ENCODE data around the gene CDC42EP4.

The CDC42EP4 gene, protein sequence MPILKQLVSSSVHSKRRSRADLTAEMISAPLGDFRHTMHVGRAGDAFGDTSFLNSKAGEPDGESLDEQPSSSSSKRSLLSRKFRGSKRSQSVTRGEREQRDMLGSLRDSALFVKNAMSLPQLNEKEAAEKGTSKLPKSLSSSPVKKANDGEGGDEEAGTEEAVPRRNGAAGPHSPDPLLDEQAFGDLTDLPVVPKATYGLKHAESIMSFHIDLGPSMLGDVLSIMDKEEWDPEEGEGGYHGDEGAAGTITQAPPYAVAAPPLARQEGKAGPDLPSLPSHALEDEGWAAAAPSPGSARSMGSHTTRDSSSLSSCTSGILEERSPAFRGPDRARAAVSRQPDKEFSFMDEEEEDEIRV

GRCh38 chr17:73311781-73312641, at the start of gene CDC42EP4:
Gene CDC42EP4 (minus strand): TSS chr17:73312001. CDS start chr17:73286500, 25,501 bp downstream.
- peak; percentile 85 to 86 for DNase-seq

DNA sequence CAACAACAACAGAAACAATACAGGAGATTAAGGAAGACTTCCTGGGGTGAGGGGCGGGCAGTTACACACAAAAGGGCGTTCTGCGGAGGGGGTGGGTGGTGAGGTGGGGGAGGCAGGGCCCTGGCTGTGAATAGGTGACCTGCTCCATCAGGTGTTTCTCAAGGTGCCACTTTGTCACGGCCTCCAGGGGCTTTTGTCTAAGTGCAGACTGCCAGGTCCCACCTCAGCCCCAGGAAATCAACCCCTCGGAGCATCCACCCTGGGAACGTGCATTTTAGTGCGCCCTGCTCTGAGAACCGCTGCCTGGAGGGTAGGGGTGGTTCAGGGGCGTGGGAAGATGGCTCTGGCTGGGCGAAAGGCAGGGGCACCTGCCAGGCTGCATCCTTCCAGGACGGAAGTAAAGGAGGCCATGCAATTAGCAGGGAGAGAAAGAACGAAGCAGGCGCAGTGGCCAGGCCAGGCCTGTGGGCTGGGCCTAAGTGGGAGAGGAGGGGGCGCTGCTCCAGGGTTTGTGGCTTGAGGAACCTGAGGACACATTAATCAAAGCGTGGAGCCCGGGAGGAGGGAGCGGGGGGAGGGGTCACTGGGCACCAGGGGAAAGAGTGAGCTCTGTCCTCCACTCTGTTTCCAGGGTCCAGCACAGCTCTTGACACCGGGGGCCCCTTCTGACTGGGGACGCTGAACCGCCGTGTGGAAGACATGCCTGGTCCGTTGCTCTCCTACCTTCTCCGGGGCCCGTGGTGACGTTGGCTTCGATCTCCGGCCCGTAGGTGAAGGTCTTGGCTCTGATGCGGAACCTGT, 49.4 kb upstream of the CDC42EP4 start:
- DNase-seq, result no peak

DNA sequence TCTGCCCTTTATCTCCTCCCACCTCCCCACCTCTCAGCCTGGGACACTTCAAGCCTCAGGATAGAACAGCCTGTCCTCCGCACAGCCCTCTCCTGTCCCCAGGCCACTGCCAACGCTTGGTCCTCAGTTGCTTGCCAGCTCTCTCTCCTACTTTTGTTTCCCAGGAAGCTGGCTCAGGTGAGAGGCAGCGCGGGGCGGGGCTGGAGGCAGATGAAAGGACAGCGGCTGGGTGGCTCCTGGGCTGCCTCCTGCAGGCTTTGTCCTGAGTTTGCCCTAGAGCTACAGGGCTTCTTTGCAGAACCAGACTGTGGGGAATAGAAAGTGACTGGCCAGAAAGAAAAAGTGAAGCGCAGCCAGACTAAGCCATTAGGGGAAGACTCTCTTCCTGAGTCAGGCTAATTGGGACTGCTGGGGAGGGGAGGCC, 48.2 kb upstream of the CDC42EP4 start:
- DNase-seq, result no peak

GRCh38 chr17:73359352-73359751, 47.6 kb upstream of the CDC42EP4 start:
- no peak for DNase-seq

- no peak for DNase-seq
These were observed 46.9 kb upstream of the CDC42EP4 start for GRCh38 chr17:73358668-73359067.

- DNase-seq, result no peak
These were observed 46.2 kb upstream of the CDC42EP4 start for GRCh38 chr17:73357981-73358380.

DNA sequence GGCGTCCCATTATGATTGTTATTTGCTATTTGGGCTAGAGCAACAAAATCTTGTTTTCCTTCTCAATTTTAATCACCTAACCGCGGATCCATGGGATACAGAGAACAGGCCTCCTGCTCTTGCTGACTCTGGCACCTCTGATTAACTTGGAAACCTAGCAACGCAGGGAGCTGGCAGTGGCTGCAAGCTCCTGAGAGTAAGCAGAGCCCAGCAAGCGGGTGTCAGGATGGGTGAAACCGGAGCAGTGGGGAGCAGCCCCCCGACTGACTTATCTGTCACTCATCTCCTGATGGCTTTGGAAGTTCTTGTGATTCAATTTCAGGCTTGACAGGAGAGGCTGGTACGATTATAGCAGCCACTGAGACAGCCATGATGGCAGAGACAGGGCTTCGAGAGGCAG, 45.5 kb upstream of the CDC42EP4 start:
- no peak for DNase-seq

DNA sequence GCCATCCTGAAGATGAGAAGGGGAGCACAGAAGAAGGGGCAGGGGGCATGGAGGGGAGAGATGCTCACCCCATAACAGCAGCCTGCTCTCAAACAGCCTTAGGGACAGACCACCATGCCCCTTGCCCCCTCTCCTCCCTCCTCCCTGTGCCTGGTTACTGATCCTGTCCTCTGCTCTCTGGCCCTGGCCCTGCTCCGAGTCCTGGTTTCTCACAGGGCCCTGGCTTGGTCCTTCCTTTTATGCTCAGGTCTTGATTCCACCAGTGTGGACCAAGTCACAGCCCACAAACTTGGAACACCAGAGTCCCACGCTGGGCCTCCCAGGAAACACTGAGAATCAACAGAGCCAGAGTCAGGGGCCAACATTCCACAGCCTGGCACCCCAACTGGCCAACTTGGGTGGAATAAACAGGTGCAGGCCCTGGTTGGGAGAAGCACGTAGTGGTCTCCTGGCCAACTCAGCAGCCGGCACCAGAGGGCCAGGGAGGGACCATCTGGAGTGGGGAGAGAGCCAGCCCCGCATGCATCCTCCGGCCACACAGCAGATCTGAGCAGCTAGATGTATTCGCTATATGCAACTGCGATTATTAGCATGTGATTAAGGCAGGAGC, 44.9 kb upstream of the CDC42EP4 start:
- no peak for DNase-seq

DNA sequence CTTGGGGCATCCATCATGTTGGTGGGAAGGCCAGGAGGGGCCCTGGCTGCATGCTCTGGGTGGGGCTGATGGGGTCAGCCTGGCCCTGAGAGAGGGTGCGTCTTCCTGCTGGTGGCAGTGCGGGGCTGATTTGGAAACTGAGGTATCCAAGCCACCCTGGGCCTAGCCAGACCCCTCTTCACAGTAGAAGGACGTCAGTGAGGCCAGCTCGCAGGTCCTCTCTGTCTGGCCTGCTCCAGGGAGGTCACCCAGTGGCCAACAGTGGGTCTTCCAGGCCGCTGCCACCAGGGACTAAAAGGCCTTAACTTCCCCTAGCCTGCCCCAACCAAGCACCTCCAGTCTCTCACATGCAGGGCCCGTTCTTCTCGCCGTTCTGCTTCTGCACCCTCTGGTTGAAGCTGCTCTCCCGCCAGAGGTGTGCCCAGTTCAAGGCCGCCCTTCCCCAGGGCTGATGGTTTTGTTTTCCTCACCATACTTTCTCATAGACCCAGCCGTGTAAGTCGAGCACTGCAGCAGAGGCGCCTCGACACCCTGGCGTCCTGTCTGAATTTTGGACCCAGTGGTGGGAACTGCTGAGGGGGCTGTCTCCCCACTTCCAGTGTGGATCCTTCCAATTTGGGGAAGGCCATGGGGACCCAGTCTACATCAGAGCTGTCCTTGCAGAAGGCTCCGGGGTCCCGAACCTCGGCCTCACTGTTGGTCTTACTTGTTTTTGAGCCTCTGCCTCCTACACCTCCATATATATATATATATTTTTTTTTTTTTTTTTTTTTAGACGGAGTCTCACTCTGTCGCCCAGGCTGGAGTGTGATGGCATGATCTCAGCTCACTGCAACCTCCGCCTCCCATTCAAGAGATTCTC, 42.9 kb upstream of the CDC42EP4 start:
- no peak for DNase-seq

DNA sequence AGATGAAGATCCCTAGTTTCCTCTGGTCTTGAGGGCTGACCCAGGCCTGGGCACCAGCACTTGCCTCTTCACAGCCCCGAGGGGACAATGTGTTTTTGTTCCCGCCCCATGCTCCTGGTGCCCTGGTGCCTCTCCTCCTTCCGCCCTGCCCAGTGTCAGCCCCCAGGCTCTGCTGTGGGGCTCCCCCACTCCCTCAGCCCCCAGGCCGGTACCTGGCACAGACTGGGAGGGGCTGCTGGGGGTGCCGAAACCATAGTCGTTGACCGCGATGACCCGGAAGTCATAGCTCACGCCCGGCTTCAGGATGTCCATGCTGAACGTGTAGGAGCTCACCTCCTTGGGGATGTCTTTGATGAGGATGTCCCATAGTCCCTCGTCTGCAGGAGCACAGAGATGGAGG, 40.5 kb upstream of the CDC42EP4 start:
- no peak for DNase-seq

- DNase-seq, result no peak
These were observed 40.0 kb upstream of the CDC42EP4 start for GRCh38 chr17:73351764-73352163.

- DNase-seq, result no peak
These were observed 39.1 kb upstream of the CDC42EP4 start for GRCh38 chr17:73350864-73351263.

DNA sequence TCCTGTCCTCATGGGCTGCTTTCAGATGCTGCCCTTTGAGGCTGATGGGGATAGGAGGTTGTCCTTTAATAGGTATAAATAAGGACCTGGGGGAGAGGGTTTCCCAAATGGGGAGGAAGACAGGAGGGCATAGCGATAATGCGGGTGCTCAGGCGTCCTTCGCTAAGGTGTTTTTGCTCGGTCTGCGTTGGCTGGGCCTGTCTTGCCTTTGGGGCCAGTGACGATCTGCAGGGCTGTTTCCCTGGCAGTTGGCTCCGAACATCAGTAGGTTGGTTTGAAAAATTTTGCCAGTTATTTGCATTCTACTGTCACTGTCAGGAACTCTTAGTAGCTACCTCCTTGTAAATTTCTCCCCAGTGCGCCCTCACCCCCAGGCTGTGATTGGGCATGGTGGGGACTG, 37.8 kb upstream of the CDC42EP4 start:
- no peak for DNase-seq

DNA sequence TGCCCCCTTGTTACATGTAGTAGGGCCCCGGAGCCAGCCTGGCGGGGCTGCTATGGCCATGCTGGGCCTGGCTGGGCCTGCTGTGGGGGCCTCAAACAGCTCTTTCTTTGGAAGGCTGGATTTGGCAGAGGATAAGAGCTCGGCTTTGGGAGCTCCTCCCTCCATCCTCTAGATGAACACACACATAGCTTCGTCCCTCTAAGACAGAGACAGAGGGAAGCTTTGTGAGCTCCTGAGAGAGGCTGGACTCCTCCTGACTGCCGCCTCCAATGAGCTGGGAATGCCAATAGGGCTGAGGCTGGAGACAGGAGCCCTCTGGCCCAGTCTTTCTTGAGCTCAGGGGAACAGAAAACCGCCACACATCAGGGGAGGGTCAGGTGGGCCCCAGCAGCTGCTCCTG, 37.3 kb upstream of the CDC42EP4 start:
- no peak for DNase-seq

DNA sequence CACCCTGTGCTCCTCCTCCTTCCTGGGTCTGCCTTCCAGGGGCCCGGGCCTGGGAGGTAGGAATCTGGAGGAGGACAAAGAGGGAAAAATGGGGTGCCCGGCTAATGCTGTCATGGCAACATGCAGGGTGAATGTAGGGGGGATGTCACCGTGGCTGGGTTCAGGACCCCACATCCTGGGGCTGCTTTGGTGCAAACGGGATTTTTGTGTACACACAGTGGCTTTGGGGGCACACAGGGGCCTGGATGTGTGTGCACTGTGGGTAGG, 37.0 kb upstream of the CDC42EP4 start:
- no peak for DNase-seq

- DNase-seq, result no peak
These were observed 36.4 kb upstream of the CDC42EP4 start for GRCh38 chr17:73348018-73348828.

DNA sequence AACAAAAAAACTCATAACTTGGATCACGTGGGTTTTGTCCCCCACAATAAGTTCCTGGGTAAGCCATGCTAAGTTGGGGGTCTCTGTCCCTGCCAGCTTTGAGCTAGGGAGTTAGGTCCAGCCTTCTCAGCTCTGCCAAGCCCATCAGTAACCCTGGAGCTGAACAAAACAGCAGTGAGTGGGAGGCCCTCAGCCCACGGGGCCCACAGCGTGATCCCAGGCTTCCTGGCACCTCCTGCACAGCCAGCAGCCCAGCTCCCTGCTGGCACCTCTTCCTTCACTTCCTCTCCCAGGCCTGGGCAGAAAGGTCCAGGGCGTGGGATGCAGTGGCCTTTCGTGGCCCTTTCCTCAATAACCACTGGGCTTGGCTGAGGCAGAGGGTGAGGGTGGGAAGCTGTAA, 35.5 kb upstream of the CDC42EP4 start:
- DNase-seq, result no peak

- DNase-seq, result no peak
These were observed 34.8 kb upstream of the CDC42EP4 start for GRCh38 chr17:73346501-73347162.

DNA sequence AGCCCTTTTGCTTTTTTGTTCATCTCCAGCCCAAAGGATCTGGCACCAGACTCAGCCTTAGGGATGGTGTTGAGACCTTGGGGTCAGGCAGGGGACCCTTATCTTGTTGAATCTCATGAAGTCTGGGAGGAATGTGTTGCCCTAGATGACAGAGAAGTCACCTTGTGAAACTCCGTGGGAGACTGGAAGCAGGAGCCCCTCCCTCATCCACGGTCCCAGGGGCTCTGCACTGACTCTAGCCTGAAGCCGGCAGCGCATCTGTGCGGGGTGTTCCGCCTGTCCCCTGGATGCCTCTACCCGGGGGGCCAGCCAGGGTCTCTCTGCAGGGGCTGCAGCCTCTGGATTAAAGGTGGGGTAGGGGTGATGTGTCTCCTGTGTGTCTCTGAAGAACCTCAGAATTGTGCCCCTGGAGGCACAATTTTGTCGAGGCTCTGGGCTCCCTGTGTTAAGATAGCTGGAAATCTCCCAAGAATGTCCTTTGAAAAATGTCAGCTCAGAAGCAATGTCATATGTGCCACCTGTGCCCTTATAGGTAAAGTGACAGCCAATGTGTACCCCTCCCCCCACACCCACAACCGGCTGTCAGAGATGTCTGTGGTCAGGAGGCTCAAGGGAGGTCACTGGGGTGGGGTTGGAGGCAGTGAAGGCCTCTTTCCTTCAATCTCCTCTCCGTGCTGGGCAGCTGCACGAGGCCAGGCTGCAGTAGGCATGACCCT, 32.1 kb upstream of the CDC42EP4 start:
- no peak for DNase-seq

- DNase-seq, result no peak
These were observed 31.4 kb upstream of the CDC42EP4 start for GRCh38 chr17:73343168-73343634.
